GM12878 (cell line): ENCODE results near the gene SMIM1. TPM values are rescaled to one million over a fixed set of nuclear protein-coding genes. Genes with fewer than 3 reads are reported as not detected.
"Not testable (repeated sequence)": the region's sequence is repeated elsewhere in the genome, so short reads cannot be mapped to it uniquely, and the experiment has no call there.

ENCODE experiments used
- ATAC-seq: fragments of 200-7000 bp; cut with Tn5 transposase; 3 replicates; pipeline ENCODE4 v1.9.1; 2020; ENCODE audit warnings: mild to moderate bottlenecking, moderate library complexity
- BruUV-seq: library from RNA; stranded (reverse); fragments of 400-500 nt; replicated peaks from 2 replicates; lab custom pipeline; 2021; lab: Mats Ljungman, UMichigan
- CTCF ChIA-PET: fragments of 300-600 bp; sonication (Branson Sonifier 250); formaldehyde crosslinking; extraction: SDS; loops from one replicate; lab custom pipeline; 2021; ENCODE audit warnings: inconsistent platforms; lab: Yijun Ruan, JAX
- POLR2A ChIA-PET: fragments of 350-600 bp; formaldehyde crosslinking; extraction: SDS; loops from one replicate; lab custom pipeline; 2021; ENCODE audit warnings: inconsistent platforms; lab: Charles Lee
- RAD21 ChIA-PET: fragments of 300-600 bp; sonication (Branson Sonifier 250); formaldehyde crosslinking; loops from one replicate; lab custom pipeline; 2023; ENCODE audit warnings: antibody characterized with exemption; ENCODE audit not compliant: unreplicated experiment; lab: Charles Lee
- SMC1A ChIA-PET: fragments of 300-600 bp; sonication (Branson Sonifier 250); formaldehyde crosslinking; loops from one replicate; lab custom pipeline; 2023; ENCODE audit not compliant: unreplicated experiment, uncharacterized antibody; lab: Charles Lee
- DNase-seq: peaks from one replicate; pipeline ENCODE4 v3.0.0-alpha.2; 2011; ENCODE audit warnings: low read depth, low spot score
- FAIRE-seq: peaks from 3 replicates; lab custom pipeline; 2011; peaks lifted over from hg19 to GRCh38; lab: Jason Lieb, UNC
- H2AFZ ChIP-seq: 2 replicates; pipeline ENCODE4 v1.6.0; 2011; ENCODE audit warnings: low read depth, low read length, control low read depth; ENCODE audit not compliant: control insufficient read depth
- H3K27ac ChIP-seq: 2 replicates; pipeline ENCODE4 v1.5.1; 2011; ENCODE audit warnings: control low read depth; ENCODE audit not compliant: control insufficient read depth, insufficient read depth
- H3K27me3 ChIP-seq, 2 experiments: replicated peaks in 1 of 2; 2 replicates each; pipeline versions ENCODE4 v1.6.0 to v1.6.1; 2011; ENCODE audit warnings: low read length in 1 of 2; ENCODE audit not compliant: control insufficient read depth in 2 of 2, insufficient read depth in 2 of 2
- H3K36me3 ChIP-seq, 2 experiments: 2 replicates each; pipeline ENCODE4 v1.5.1; 2011; ENCODE audit warnings: low read length in 1 of 2; ENCODE audit not compliant: control insufficient read depth in 2 of 2, insufficient read depth in 2 of 2
- H3K4me1 ChIP-seq: 2 replicates; pipeline ENCODE4 v1.6.1; 2011; ENCODE audit warnings: mild to moderate bottlenecking, low read length, moderate library complexity, mixed read lengths; ENCODE audit not compliant: control insufficient read depth, insufficient read depth
- H3K4me2 ChIP-seq: 2 replicates; pipeline ENCODE4 v1.6.0; 2011; ENCODE audit warnings: control low read depth; ENCODE audit not compliant: control insufficient read depth, insufficient read depth
- H3K4me3 ChIP-seq: fragments of 200-600 bp; sonication (generic); 2 replicates; pipeline ENCODE4 v1.5.1; 2016
- H3K79me2 ChIP-seq: 2 replicates; pipeline ENCODE4 v1.6.0; 2011; ENCODE audit warnings: low read length; ENCODE audit not compliant: control insufficient read depth, insufficient read depth
- H3K9ac ChIP-seq: 2 replicates; pipeline ENCODE4 v1.8.0; 2011; ENCODE audit warnings: low read length, control low read depth, mixed read lengths; ENCODE audit not compliant: control insufficient read depth, insufficient read depth
- H3K9me3 ChIP-seq: replicated peaks from 3 replicates; pipeline ENCODE4 v1.5.1; 2011; ENCODE audit warnings: mild to moderate bottlenecking, low read length; ENCODE audit not compliant: control insufficient read depth, insufficient read depth
- H4K20me1 ChIP-seq: 2 replicates; pipeline ENCODE4 v1.6.0; 2011; ENCODE audit not compliant: control insufficient read depth, insufficient read depth
- BHLHE40 ChIP-seq, 2 experiments: fragments of 450-650 bp in 1 of 2; IDR thresholded peaks; 2 replicates each; pipeline ENCODE4 v1.6.1; 2011 to 2017; ENCODE audit warnings: low read depth in 2 of 2, borderline replicate concordance in 1 of 2, improper control_type of control experiment in 1 of 2, low read length in 1 of 2, mild to moderate bottlenecking in 1 of 2
- HDGF ChIP-seq: fragments of 450-650 bp; IDR thresholded peaks from 2 replicates; pipeline ENCODE4 v1.6.1; 2016; ENCODE audit warnings: antibody characterized with exemption
- NR2C1 ChIP-seq: fragments of 450-650 bp; IDR thresholded peaks from 2 replicates; pipeline ENCODE4 v1.6.1; 2017; ENCODE audit warnings: antibody characterized with exemption, mild to moderate bottlenecking, moderate library complexity
- NR2F1 ChIP-seq: fragments of 450-650 bp; conservative IDR thresholded peaks from 2 replicates; pipeline ENCODE4 v1.6.1; 2017; ENCODE audit warnings: mild to moderate bottlenecking
- PAX8 ChIP-seq: fragments of 450-650 bp; IDR thresholded peaks from 2 replicates; pipeline ENCODE4 v1.6.1; 2017; ENCODE audit warnings: mild to moderate bottlenecking, moderate library complexity
- PML ChIP-seq: IDR thresholded peaks from 2 replicates; pipeline ENCODE4 v1.6.1; 2012; ENCODE audit warnings: low read length, inconsistent platforms
- POLR2AphosphoS2 ChIP-seq: IDR thresholded peaks from 2 replicates; pipeline ENCODE4 v1.6.1; 2011; ENCODE audit warnings: low read depth, mild to moderate bottlenecking, low read length, improper control_type of control experiment, moderate library complexity
- SMAD5 ChIP-seq: IDR thresholded peaks from 2 replicates; pipeline ENCODE4 v1.6.1; 2016; ENCODE audit warnings: antibody characterized with exemption, low read depth
- YY1 ChIP-seq: IDR thresholded peaks from 2 replicates; pipeline ENCODE4 v1.6.1; 2011; ENCODE audit warnings: low read depth, mild to moderate bottlenecking, low read length
- ZSCAN29 ChIP-seq: fragments of 450-650 bp; IDR thresholded peaks from 2 replicates; pipeline ENCODE4 v1.6.1; 2017; ENCODE audit warnings: mild to moderate bottlenecking, moderate library complexity
- WGBS: methylation state at CpG from one replicate; pipeline ENCODE4 v1.1.6; 2016; ENCODE audit warnings: low lambda C conversion rate; ENCODE audit not compliant: insufficient replicate concordance, insufficient coverage; ENCODE audit errors: missing lambda C conversion rate; 5-methylcytosine and 5-hydroxymethylcytosine counted together
- in situ Hi-C: fragments of 300-500 bp; cut with MboI; formaldehyde crosslinking; loops from 9 replicates; pipeline ENCODE4 v1.14.3; 2018; ENCODE audit warnings: mixed read lengths
- intact Hi-C: fragments of 100-400 bp; cut with micrococcal nuclease; formaldehyde crosslinking; loops from one replicate; pipeline ENCODE4 v1.14.2; 2022; ENCODE audit not compliant: unreplicated experiment
- polyA plus RNA-seq, 11 experiments: library from polyadenylated mRNA; depleted of rRNA in 4 of 11; unstranded in 6 of 11; stranded (reverse) in 5 of 11; fragments of >200 nt; fragmentation: Nextera tagmentation in 4 of 11; fragmentation: Illumina TruSeq in 1 of 11; extraction: Ambion mirVana in 4 of 11; extraction: Trizol in 1 of 11; gene quantifications; 1 replicate in 1 of 11; 2 replicates in 10 of 11; pipeline versions ENCODE4 v1.2.1 to v1.2.3, GENCODE V29; 2011 to 2016; ENCODE audit warnings: inconsistent platforms in 2 of 11, missing spikeins in 2 of 11, low read depth in 1 of 11
- total RNA-seq, 4 experiments: library from RNA; depleted of rRNA in 3 of 4; stranded (reverse); fragments of >200 nt in 3 of 4; fragmentation: Illumina TruSeq in 1 of 4; extraction: Trizol in 1 of 4; gene quantifications; 2 replicates each; pipeline versions ENCODE4 v1.2.1 to v1.2.3, GENCODE V29; 2013 to 2021
- TF ChIP-seq, protein P1 (sequence below): fragments of 450-650 bp; IDR thresholded peaks from 2 replicates; pipeline ENCODE4 v1.6.1; 2016; ENCODE audit warnings: mild to moderate bottlenecking

SMIM1 gene
- total and polyA plus RNA-seq, 10 of the 15 experiments (the other 5 are each of a cell fraction or from before 2014, with no cell fraction given), result 0.30 to 0.37 TPM; not detected in 8

DNA sequence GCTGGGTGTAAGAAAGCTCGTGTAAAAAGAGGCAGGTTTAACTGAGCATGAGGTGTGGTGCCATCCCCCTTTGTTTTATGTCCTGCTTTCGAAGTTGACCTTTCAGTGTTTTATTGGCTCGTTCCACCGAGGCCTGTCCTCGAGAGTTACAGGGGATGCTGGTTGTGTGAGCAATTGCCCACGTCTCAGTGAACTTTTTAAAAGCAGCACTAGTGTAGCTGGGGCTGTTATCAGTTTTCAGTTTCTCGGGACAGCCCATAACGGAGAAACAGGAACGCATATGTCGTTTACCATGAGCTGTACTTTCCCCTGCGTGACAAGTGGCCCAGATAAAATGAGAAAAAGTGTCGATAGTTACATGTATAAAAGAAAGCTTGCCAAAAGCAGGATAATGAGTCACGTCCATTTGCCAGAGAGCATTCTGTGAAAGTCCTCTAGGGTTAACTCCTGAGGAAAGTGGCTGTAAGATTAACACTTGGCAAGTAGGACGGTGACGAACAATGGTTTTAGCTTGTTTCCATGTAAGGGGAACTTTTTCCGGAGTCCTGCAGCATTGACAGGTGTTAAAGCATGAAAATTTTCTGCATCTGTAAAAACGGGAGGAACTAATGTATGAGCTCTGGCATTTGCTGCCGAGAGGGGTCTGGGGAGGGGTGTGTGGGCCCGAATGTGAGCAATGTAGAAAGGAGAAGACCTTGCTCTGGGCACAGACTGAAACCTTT, 31.5 kb downstream of the SMIM1 start (continued):
- TF ChIP-seq SMAD5, result no peak
- TF ChIP-seq, all 136 proteins: peak for 0

DNA sequence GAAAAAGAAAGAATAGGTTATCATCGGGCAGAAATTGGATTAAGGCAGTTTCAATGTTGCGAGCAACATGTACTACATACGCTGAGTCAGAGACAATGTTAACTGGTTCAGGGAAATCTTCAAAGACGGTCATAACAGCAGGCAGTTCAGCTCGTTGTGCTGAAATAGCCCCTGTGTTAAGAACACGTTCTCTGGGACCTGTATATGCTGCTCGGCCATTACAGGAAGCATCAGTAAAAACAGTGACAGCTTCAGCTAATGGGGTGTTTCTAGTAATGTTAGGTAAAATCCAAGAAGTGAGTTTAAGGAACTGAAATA, 32.0 kb downstream of the SMIM1 start:
- ChIA-PET SMC1A (interaction anchor here (1.1 to 1.7 kb wide), 4 partner anchors 10 to 186 kb away, joined by 3 to 6 read pairs (median 3); no protein-coding TSS in a partner anchor), RAD21 (interaction anchor here (0.7 to 1.2 kb wide), 3 partner anchors 8 to 131 kb away, joined by 3 to 5 read pairs (median 4); partner anchors contain the start of gene LRRC47), CTCF (interaction anchor here (0.8 to 1.6 kb wide), 4 partner anchors 11 to 185 kb away, joined by 3 to 4 read pairs (median 3); no protein-coding TSS in a partner anchor), POLR2A (interaction anchor here (1.1 kb wide), 1 partner anchor 11 kb away, joined by 4 read pairs; no protein-coding TSS in a partner anchor)
- Histone ChIP-seq H3K4me2 (peak overlapping the region; percentile 26; the same call in 1 of the 2 replicates), H3K4me1 (peaks cover 12% of the 10 kb centered on the region)
- H3K79me2 ChIP-seq, intact Hi-C loops, BruUV-seq, DNase-seq, H3K27me3 ChIP-seq, in situ Hi-C loops, FAIRE-seq, H3K9me3 ChIP-seq, H3K36me3 ChIP-seq, H4K20me1 ChIP-seq: not testable (repeated sequence)
- WGBS, result 23% methylated on average over 7 of the region's 7 CpGs
- TF ChIP-seq YY1, result 0 out of 2 replicates have a peak, but pooled peaks have one; percentile 47
- TF ChIP-seq, all 136 proteins: peak for 1; not testable (repeated sequence) for 135
- Histone ChIP-seq H3K9ac (peak overlapping the region; percentile 4; the same call in 1 of the 2 replicates), H2AFZ (peak overlapping the region; percentile 52), H3K4me3 (0 out of 2 replicates have a peak overlapping the region, but pooled peaks have one; percentile 12)
- ATAC-seq, result peak; percentile 48
- H3K27ac ChIP-seq, result not testable (repeated sequence)

DNA sequence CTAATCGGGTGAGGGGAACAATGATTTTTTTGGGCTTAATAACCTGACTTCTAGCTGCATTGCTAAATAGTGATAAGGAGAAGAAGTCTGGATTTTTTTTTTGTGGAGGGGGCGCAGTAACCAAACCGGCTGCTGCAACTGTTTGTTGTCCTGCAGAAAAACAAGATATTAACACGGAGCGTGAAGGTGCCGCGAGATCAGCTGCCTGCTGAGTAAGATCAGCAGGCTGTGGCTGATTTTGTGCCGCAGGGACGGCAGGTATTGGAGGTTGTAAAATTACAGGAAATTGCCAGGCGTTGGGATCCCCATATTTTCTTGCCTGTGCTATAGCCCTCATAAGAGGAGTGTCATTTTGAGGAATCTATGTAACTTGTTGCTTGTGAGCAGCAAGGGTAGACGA, 32.5 kb downstream of the SMIM1 start:
- DNase-seq, result no peak
- peaks cover 3% of the 10 kb centered on the region; the same call in 2 of the 3 replicates for H3K9me3 ChIP-seq
- no peak for FAIRE-seq
- POLR2A ChIA-PET, result no interaction called here
- H3K27me3 ChIP-seq, result no peaks in the 10 kb centered on the region; a peak in 1 of 4 replicates
- H2AFZ ChIP-seq, result peak overlapping the region; percentile 52
- RAD21 ChIA-PET, result interaction anchor here (1.2 kb wide), 2 partner anchors 9 to 29 kb away, joined by 4 to 5 read pairs; partner anchors contain the start of gene LRRC47
- H3K4me3 ChIP-seq, result 0 out of 2 replicates have a peak overlapping the region, but pooled peaks have one; percentile 12
- TF ChIP-seq HDGF (no peak), BHLHE40 (IDR thresholded peaks at IDR 0.05; ENCODE audit: borderline replicate concordance in 1 of 2, low read depth in 2 of 2, low read length in 1 of 2) (no peak), PAX8 (no peak), ZSCAN29 (no peak), NR2C1 (no peak), POLR2AphosphoS2 (no peak), NR2F1 (no peak), PML (no peak)
- TF ChIP-seq, protein P1, sequence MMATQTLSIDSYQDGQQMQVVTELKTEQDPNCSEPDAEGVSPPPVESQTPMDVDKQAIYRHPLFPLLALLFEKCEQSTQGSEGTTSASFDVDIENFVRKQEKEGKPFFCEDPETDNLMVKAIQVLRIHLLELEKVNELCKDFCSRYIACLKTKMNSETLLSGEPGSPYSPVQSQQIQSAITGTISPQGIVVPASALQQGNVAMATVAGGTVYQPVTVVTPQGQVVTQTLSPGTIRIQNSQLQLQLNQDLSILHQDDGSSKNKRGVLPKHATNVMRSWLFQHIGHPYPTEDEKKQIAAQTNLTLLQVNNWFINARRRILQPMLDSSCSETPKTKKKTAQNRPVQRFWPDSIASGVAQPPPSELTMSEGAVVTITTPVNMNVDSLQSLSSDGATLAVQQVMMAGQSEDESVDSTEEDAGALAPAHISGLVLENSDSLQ, result no peak
- H3K9ac ChIP-seq, result peak overlapping the region; percentile 4; the same call in 1 of the 2 replicates
- SMC1A ChIA-PET, result interaction anchor here (1.6 to 1.7 kb wide), 2 partner anchors 157 to 186 kb away, joined by 3 to 6 read pairs; no protein-coding TSS in a partner anchor
- CTCF ChIA-PET, result interaction anchor here (0.8 to 1.6 kb wide), 2 partner anchors 29 to 31 kb away, joined by 3 read pairs; no protein-coding TSS in a partner anchor
- H3K79me2 ChIP-seq, result no peaks in the 10 kb centered on the region
- peaks cover 12% of the 10 kb centered on the region for H3K4me1 ChIP-seq
- no peak for ATAC-seq
- WGBS, result 50% methylated on average over 11 of the region's 11 CpGs
- intact Hi-C loops (no loop called here), in situ Hi-C loops (no loop called here)
- H4K20me1 ChIP-seq, result no peaks in the 10 kb centered on the region
- H3K27ac ChIP-seq, result no peak overlapping the region
- H3K4me2 ChIP-seq, result peak overlapping the region; percentile 25; the same call in 1 of the 2 replicates
- no peaks in the 10 kb centered on the region for H3K36me3 ChIP-seq
- no TSS peak for BruUV-seq
